ENCODE results near the gene GNB3. TPM values are rescaled to one million over a fixed set of nuclear protein-coding genes. Genes with fewer than 3 reads are reported as not detected.
A peak's percentile ranks its signal among the peaks of the same experiment; 100 is the strongest.

Gene GNB3
- under 1 TPM; 0.26 to 0.45 TPM for total RNA-seq
- total RNA-seq: 0 to 0.23 reads per million in 2 donors

- Mint-ChIP-seq H3K4me1 (peaks cover 4% of the 10 kb centered on the region), H3K27me3 (no peaks in the 10 kb centered on the region), H3K27ac (no peak within 1 kb of the TSS), H3K36me3 (ENCODE audit: low read depth) (peaks cover 4% of the 10 kb centered on the region), H3K4me3 (no peak within 1 kb of the TSS)
- DNase-seq (no peak), ATAC-seq (no peak)
- no peaks in the 10 kb centered on the region for H3K9me3 ChIP-seq (ENCODE audit: control insufficient read depth, low read length, poor library complexity, severe bottlenecking)
Measured at GRCh38 chr12:6840761-6841515, at the start of gene GNB3. Gene GNB3 (plus strand): TSS chr12:6840925. CDS start chr12:6841288, 363 bp downstream.

GRCh38 chr12:6791931-6792520 is 48.7 kb upstream of the GNB3 start:
- Mint-ChIP-seq H3K27ac (peak overlapping the region; percentile 99), H3K4me1 (peaks cover 59% of the 10 kb centered on the region), H3K36me3 (ENCODE audit: low read depth) (peaks cover 15% of the 10 kb centered on the region), H3K4me3 (peak overlapping the region; percentile 100), H3K27me3 (no peaks in the 10 kb centered on the region)
- no peaks in the 10 kb centered on the region for H3K9me3 ChIP-seq (ENCODE audit: control insufficient read depth, low read length, poor library complexity, severe bottlenecking)
- ATAC-seq: peak; percentile 14
- DNase-seq: no peak

GRCh38 chr12:6792522-6793201 is 48.1 kb upstream of the GNB3 start:
- DNase-seq: peak in 1 of 3 donors; percentile 32
- peak overlapping the region; percentile 100 for H3K4me3 Mint-ChIP-seq
- H3K27me3 Mint-ChIP-seq: no peaks in the 10 kb centered on the region
- H3K4me1 Mint-ChIP-seq: peaks cover 63% of the 10 kb centered on the region
- no peaks in the 10 kb centered on the region for H3K9me3 ChIP-seq (ENCODE audit: control insufficient read depth, low read length, poor library complexity, severe bottlenecking)
- H3K27ac Mint-ChIP-seq: peak overlapping the region; percentile 99
- peaks cover 15% of the 10 kb centered on the region for H3K36me3 Mint-ChIP-seq (ENCODE audit: low read depth)
- peak; percentile 63 for ATAC-seq

- Mint-ChIP-seq H3K4me3 (peak overlapping the region; percentile 43), H3K4me1 (peaks cover 62% of the 10 kb centered on the region)
Measured at GRCh38 chr12:6795088-6795487, 45.6 kb upstream of the GNB3 start.

GRCh38 chr12:6796576-6796975 is 44.1 kb upstream of the GNB3 start:
- peaks cover 18% of the 10 kb centered on the region for H3K36me3 Mint-ChIP-seq (ENCODE audit: low read depth)
- H3K27me3 Mint-ChIP-seq: no peaks in the 10 kb centered on the region
- peak overlapping the region; percentile 57 for H3K4me3 Mint-ChIP-seq
- peaks cover 59% of the 10 kb centered on the region for H3K4me1 Mint-ChIP-seq
- peak overlapping the region; percentile 83 for H3K27ac Mint-ChIP-seq
- no peaks in the 10 kb centered on the region for H3K9me3 ChIP-seq (ENCODE audit: control insufficient read depth, low read length, poor library complexity, severe bottlenecking)
- ATAC-seq: no peak
- DNase-seq: no peak

More at GRCh38 chr12:6795088-6795487, 45.6 kb upstream of the GNB3 start:
- H3K9me3 ChIP-seq (ENCODE audit: control insufficient read depth, low read length, poor library complexity, severe bottlenecking): no peaks in the 10 kb centered on the region
- H3K27ac Mint-ChIP-seq: peak overlapping the region; percentile 83
- ATAC-seq: no peak
- DNase-seq: no peak
- peaks cover 18% of the 10 kb centered on the region for H3K36me3 Mint-ChIP-seq (ENCODE audit: low read depth)
- H3K27me3 Mint-ChIP-seq: no peaks in the 10 kb centered on the region

- DNase-seq: no peak
- Mint-ChIP-seq H3K36me3 (ENCODE audit: low read depth) (peaks cover 13% of the 10 kb centered on the region), H3K27me3 (no peaks in the 10 kb centered on the region), H3K27ac (peak overlapping the region; percentile 88), H3K4me3 (no peak overlapping the region), H3K4me1 (peaks cover 40% of the 10 kb centered on the region)
- no peaks in the 10 kb centered on the region for H3K9me3 ChIP-seq (ENCODE audit: control insufficient read depth, low read length, poor library complexity, severe bottlenecking)
- no peak for ATAC-seq
Measured at GRCh38 chr12:6799147-6799546, 41.6 kb upstream of the GNB3 start.

GRCh38 chr12:6807170-6807569 is 33.6 kb upstream of the GNB3 start:
- Mint-ChIP-seq H3K27ac (no peak overlapping the region), H3K27me3 (no peaks in the 10 kb centered on the region), H3K36me3 (ENCODE audit: low read depth) (peaks cover 8% of the 10 kb centered on the region), H3K4me3 (no peak overlapping the region), H3K4me1 (peaks cover 19% of the 10 kb centered on the region)
- H3K9me3 ChIP-seq (ENCODE audit: control insufficient read depth, low read length, poor library complexity, severe bottlenecking): no peaks in the 10 kb centered on the region
- no peak for DNase-seq
- ATAC-seq: no peak

GRCh38 chr12:6809056-6809455 is 31.7 kb upstream of the GNB3 start:
- no peak overlapping the region for H3K4me3 Mint-ChIP-seq
- H3K4me1 Mint-ChIP-seq: peaks cover 18% of the 10 kb centered on the region
- no peaks in the 10 kb centered on the region for H3K9me3 ChIP-seq (ENCODE audit: control insufficient read depth, low read length, poor library complexity, severe bottlenecking)
- H3K36me3 Mint-ChIP-seq (ENCODE audit: low read depth): peaks cover 11% of the 10 kb centered on the region
- no peak for DNase-seq
- no peaks in the 10 kb centered on the region for H3K27me3 Mint-ChIP-seq
- no peak for ATAC-seq
- peak overlapping the region; percentile 93 for H3K27ac Mint-ChIP-seq

- H3K4me3 Mint-ChIP-seq: no peak overlapping the region
- DNase-seq: no peak
- H3K9me3 ChIP-seq (ENCODE audit: control insufficient read depth, low read length, poor library complexity, severe bottlenecking): no peaks in the 10 kb centered on the region
- no peak for ATAC-seq
- H3K27ac Mint-ChIP-seq: peak overlapping the region; percentile 93
- H3K36me3 Mint-ChIP-seq (ENCODE audit: low read depth): peaks cover 7% of the 10 kb centered on the region
- H3K4me1 Mint-ChIP-seq: peaks cover 16% of the 10 kb centered on the region
- H3K27me3 Mint-ChIP-seq: no peaks in the 10 kb centered on the region
Measured at GRCh38 chr12:6810758-6811157, 30.0 kb upstream of the GNB3 start.

GRCh38 chr12:6813363-6813762 is 27.4 kb upstream of the GNB3 start:
- no peak overlapping the region for H3K4me3 Mint-ChIP-seq
- H3K27me3 Mint-ChIP-seq: no peaks in the 10 kb centered on the region
- no peaks in the 10 kb centered on the region for H3K9me3 ChIP-seq (ENCODE audit: control insufficient read depth, low read length, poor library complexity, severe bottlenecking)
- no peak overlapping the region for H3K27ac Mint-ChIP-seq
- H3K4me1 Mint-ChIP-seq: peaks cover 19% of the 10 kb centered on the region
- DNase-seq (no peak), ATAC-seq (no peak)
- peaks cover 13% of the 10 kb centered on the region for H3K36me3 Mint-ChIP-seq (ENCODE audit: low read depth)

GRCh38 chr12:6816598-6816997 is 24.1 kb upstream of the GNB3 start:
- H3K4me1 Mint-ChIP-seq: peaks cover 18% of the 10 kb centered on the region
- no peak overlapping the region for H3K4me3 Mint-ChIP-seq
- ATAC-seq: no peak
- no peak overlapping the region for H3K27ac Mint-ChIP-seq
- H3K9me3 ChIP-seq (ENCODE audit: control insufficient read depth, low read length, poor library complexity, severe bottlenecking): no peaks in the 10 kb centered on the region
- H3K36me3 Mint-ChIP-seq (ENCODE audit: low read depth): peaks cover 14% of the 10 kb centered on the region
- H3K27me3 Mint-ChIP-seq: no peaks in the 10 kb centered on the region
- no peak for DNase-seq

- Mint-ChIP-seq H3K36me3 (ENCODE audit: low read depth) (peaks cover 14% of the 10 kb centered on the region), H3K27ac (peak overlapping the region; percentile 16), H3K27me3 (no peaks in the 10 kb centered on the region), H3K4me1 (peaks cover 21% of the 10 kb centered on the region), H3K4me3 (no peak overlapping the region)
- no peaks in the 10 kb centered on the region for H3K9me3 ChIP-seq (ENCODE audit: control insufficient read depth, low read length, poor library complexity, severe bottlenecking)
- no peak for DNase-seq
- ATAC-seq: no peak
Measured at GRCh38 chr12:6817098-6817497, 23.6 kb upstream of the GNB3 start.

- no peak for ATAC-seq
- Mint-ChIP-seq H3K27me3 (no peaks in the 10 kb centered on the region), H3K4me1 (peaks cover 21% of the 10 kb centered on the region), H3K36me3 (ENCODE audit: low read depth) (peaks cover 14% of the 10 kb centered on the region), H3K4me3 (peak overlapping the region; percentile 8), H3K27ac (peak overlapping the region; percentile 16)
- H3K9me3 ChIP-seq (ENCODE audit: control insufficient read depth, low read length, poor library complexity, severe bottlenecking): no peaks in the 10 kb centered on the region
- DNase-seq: no peak
Measured at GRCh38 chr12:6817662-6818157, 23.0 kb upstream of the GNB3 start.
